ENCODE data around the gene RENBP.

Gene RENBP

GRCh38 chrX:153885968-153886903 lies 58.2 kb downstream of the RENBP start, which contains the start of gene L1CAM:
TSS of gene L1CAM (minus strand) at chrX:153886173. CDS start at chrX:153875836, 10,337 bp downstream.
- peak; percentile 24 to 29 for DNase-seq

All from activated CD4-positive, alpha-beta T cell treated with anti-CD3 and anti-CD28 coated beads, Interleukin-2, amount 50 U/mL, for 48 hours (primary cell).